ENCODE measurements around the gene TMEM232.
"Not testable (repeated sequence)": the region's sequence is repeated elsewhere in the genome, so short reads cannot be mapped to it uniquely, and the experiment has no call there.

TMEM232 gene

DNA sequence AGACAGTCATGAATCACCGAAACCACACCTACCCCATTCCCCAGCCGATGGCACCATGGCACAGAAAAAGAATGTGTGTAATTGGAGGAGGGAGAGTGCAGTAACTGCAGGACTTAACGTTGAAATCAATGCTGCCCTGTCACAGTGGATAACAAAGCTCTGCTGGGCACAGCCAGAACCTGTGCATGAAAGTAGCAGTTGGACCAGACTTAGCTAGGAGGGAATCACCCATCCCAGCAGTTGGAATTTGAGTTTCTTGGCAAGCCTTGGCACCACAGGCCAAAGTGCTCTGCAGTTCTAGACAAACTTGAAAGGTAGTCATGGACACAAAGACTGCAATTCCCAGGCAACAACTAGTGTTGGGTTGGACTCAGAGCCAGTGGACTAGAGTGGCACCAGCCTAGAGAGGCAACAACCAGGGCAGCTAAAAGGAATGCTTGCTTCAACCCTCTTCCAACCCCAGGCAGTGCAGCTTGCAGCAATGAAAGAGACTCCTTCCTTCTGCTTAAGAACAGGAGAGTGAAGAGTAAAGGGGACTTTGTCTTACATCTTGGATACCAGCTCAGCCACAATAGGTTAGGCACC, 19.1 kb downstream of the TMEM232 start:
- no peak overlapping the region for H3K4me3 ChIP-seq (replicated peaks; ENCODE audit: low read depth, low read length)
- TF ChIP-seq, protein P1, sequence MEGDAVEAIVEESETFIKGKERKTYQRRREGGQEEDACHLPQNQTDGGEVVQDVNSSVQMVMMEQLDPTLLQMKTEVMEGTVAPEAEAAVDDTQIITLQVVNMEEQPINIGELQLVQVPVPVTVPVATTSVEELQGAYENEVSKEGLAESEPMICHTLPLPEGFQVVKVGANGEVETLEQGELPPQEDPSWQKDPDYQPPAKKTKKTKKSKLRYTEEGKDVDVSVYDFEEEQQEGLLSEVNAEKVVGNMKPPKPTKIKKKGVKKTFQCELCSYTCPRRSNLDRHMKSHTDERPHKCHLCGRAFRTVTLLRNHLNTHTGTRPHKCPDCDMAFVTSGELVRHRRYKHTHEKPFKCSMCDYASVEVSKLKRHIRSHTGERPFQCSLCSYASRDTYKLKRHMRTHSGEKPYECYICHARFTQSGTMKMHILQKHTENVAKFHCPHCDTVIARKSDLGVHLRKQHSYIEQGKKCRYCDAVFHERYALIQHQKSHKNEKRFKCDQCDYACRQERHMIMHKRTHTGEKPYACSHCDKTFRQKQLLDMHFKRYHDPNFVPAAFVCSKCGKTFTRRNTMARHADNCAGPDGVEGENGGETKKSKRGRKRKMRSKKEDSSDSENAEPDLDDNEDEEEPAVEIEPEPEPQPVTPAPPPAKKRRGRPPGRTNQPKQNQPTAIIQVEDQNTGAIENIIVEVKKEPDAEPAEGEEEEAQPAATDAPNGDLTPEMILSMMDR (IDR thresholded peaks at IDR 0.05; ENCODE audit: low read depth, low read length, missing control alignments): no peak
- DNase-seq (ENCODE audit: extremely low read depth, low read depth): no peak

DNA sequence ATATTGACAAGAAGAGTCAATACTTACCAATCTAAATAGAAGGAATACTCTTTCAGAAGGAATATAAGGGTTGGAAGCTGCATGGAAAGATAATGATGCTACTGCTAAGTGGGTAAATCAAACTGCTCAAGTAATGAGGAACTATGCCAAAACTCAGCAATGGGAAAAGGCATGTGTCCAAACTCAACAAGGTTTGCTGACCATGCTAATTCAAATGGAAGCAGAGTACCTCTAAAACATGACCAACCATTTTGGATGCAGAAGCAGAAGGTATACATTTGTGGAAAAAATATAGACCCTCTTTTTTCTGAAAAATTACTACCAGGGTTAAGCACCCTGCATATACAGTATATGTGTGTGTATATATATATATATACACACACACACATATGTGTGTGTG, 21.1 kb downstream of the TMEM232 start:
- TF ChIP-seq, protein P1 (IDR thresholded peaks at IDR 0.05; ENCODE audit: low read depth, low read length, missing control alignments): no peak
- no peak for DNase-seq (ENCODE audit: extremely low read depth, low read depth)

DNA sequence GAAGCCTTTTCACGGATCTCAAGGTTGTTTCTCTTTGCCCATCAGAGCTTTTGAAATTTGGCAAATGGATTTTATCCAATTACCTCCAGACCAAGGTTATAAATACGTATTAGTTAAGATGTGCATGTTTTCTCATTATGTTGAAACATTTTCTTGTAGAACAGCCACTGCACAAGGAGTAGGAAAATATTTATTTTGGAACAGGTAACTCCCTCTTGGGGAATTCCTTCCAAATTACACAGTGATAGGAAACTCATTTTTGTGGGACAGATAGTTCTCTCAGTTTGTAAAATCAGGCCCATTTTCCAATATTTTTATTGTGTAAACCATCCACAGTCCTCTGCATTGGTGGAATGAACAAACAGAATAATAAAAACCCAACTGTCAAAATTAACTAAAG, 23.0 kb downstream of the TMEM232 start:
- no peak for DNase-seq (ENCODE audit: extremely low read depth, low read depth)
- TF ChIP-seq, protein P1 (IDR thresholded peaks at IDR 0.05; ENCODE audit: low read depth, low read length, missing control alignments): no peak
- no peak overlapping the region for H3K4me3 ChIP-seq (replicated peaks; ENCODE audit: low read depth, low read length)

More for the DNA sequence above, 21.1 kb downstream of the TMEM232 start:
- H3K4me3 ChIP-seq (replicated peaks; ENCODE audit: low read depth, low read length): no peak overlapping the region

DNA sequence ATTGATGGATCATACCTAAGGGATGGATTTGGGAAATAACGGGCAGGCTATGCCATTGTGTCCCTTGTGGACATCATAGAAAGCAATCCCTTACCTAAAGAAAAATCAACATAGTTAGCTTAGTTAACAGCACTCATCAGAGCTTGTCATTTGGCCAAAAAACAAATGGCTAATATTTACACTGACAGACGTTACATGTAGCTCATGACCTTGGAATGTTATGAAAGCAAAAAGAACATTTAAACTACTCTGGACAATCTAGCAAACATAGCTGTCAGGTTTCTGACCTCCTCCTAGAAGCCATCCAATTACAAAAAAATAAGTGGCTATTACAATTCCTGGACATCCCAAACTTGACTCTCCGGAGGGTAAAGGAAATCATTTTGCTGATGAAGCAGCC, 23.8 kb downstream of the TMEM232 start:
- TF ChIP-seq, protein P1 (IDR thresholded peaks at IDR 0.05; ENCODE audit: low read depth, low read length, missing control alignments): no peak
- H3K4me3 ChIP-seq (replicated peaks; ENCODE audit: low read depth, low read length): no peak overlapping the region
- DNase-seq (ENCODE audit: extremely low read depth, low read depth): no peak

DNA sequence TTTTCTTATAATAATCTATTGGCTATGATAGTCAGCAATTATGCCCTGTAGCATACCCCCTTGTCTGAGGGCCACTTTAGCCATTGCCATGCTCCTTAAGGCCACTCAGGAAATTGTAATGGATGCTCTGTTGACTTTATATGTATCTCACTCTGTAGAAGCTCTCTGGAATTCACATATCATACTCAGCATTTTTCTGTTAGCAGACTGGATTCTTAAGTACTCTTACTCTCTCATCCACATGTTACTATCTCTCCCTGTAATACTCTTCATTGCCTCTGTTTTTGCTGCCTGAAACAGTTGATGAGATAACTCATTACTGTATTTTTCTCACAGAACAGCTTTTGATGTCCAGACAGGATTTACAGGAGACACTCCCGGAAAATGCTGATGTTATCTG, 24.2 kb downstream of the TMEM232 start:
- DNase-seq (ENCODE audit: extremely low read depth, low read depth): no peak
- no peak overlapping the region for H3K4me3 ChIP-seq (replicated peaks; ENCODE audit: low read depth, low read length)
- TF ChIP-seq, protein P1 (IDR thresholded peaks at IDR 0.05; ENCODE audit: low read depth, low read length, missing control alignments): no peak

DNA sequence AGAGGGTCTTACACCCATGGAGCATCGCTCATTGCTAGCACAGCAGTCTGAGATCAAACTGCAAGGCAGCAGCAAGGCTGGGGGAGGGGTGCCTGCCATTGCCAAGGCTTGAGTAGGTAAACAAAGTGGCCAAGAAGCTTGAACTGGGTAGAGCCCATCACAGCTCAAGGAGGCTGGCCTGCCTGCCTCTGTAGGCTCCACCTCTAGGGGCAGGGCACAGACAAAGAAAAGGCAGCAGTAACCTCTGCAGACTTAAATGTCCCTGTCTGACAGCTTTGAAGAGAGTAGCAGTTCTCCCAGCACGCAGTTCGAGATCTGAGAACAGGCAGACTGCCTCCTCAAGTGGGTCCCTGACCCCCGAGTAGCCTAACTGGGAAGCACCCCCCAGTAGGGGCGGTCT, 33.8 kb downstream of the TMEM232 start:
- H3K4me3 ChIP-seq (replicated peaks; ENCODE audit: low read depth, low read length); DNase-seq (ENCODE audit: extremely low read depth, low read depth): not testable (repeated sequence)

DNA sequence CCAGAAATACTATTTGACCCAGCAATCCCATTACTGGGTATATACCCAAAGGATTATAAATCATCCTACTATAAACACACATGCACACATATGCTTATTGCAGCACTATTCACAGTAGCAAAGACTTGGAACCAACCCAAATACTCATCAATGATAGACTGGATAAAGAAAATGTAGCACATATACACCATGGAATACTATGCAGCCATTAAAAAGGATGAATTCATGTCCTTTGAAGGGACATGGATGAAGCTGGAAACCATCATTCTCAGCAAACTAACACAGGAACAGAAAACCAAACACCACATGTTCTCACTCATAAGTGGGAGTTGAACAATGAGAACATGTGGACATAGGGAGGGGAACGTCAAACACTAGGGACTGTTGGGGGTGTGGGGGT, 35.9 kb downstream of the TMEM232 start:
- H3K4me3 ChIP-seq (replicated peaks; ENCODE audit: low read depth, low read length); DNase-seq (ENCODE audit: extremely low read depth, low read depth): not testable (repeated sequence)

DNA sequence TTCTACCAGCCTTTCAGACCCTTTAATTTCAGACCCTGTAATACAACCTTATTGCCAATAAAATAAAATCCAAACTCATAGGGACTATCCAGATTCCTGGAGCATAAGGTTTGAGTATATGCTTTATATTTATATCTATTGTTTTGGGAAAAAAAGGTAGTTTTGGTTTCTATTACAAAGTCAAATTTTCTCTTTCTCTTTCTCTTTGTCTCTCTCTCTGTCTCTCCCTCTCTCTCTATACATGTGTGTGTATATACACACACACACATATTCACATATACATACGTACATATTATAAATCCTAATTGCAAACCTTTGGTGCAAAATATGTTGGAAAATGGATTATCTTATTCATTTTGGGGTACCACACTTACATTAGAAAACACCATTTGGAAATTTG, 39.0 kb downstream of the TMEM232 start:
- no peak overlapping the region for H3K4me3 ChIP-seq (replicated peaks; ENCODE audit: low read depth, low read length)
- no peak for DNase-seq (ENCODE audit: extremely low read depth, low read depth)
- TF ChIP-seq, protein P1 (IDR thresholded peaks at IDR 0.05; ENCODE audit: low read depth, low read length, missing control alignments): no peak
